HUDEP-2 (cell line): Measurements from ENCODE around the gene ASCC1.
A peak's percentile ranks its signal among the peaks of the same experiment; 100 is the strongest.
"Not testable (repeated sequence)": the region's sequence is repeated elsewhere in the genome, so short reads cannot be mapped to it uniquely, and the experiment has no call there.

Source experiments
- DNase-seq, 76 experiments: peaks; one replicate each; lab custom pipeline; 2025; ENCODE audit not compliant: unreplicated experiment in 76 of 76; lab: John Stamatoyannopoulos, UW

Gene ASCC1

GRCh38 chr10:72223743-72224101 lies 7.6 kb upstream of the ASCC1 start:
- no peak for DNase-seq

- DNase-seq: no peak
These were observed 5.2 kb upstream of the ASCC1 start for GRCh38 chr10:72221278-72221677.

- no peak for DNase-seq
These were observed 4.6 kb upstream of the ASCC1 start for GRCh38 chr10:72220637-72221036.

- DNase-seq: no peak
These were observed 3.2 kb upstream of the ASCC1 start for GRCh38 chr10:72219235-72219814.

GRCh38 chr10:72218726-72219125 lies 2.6 kb upstream of the ASCC1 start:
- no peak for DNase-seq

GRCh38 chr10:72218325-72218724 lies 2.2 kb upstream of the ASCC1 start:
- peak in 1 of 76 experiments; percentile 19 for DNase-seq

GRCh38 chr10:72211832-72212231 lies 4.2 kb downstream of the ASCC1 start:
- not testable (repeated sequence) for DNase-seq

- not testable (repeated sequence) for DNase-seq
These were observed 4.7 kb downstream of the ASCC1 start for GRCh38 chr10:72211381-72211780.

- not testable (repeated sequence) for DNase-seq
These were observed 7.5 kb downstream of the ASCC1 start for GRCh38 chr10:72208526-72208925.

GRCh38 chr10:72206511-72207229 lies 9.4 kb downstream of the ASCC1 start:
- no peak for DNase-seq

GRCh38 chr10:72204724-72205123 lies 11.4 kb downstream of the ASCC1 start:
- no peak for DNase-seq

- no peak for DNase-seq
These were observed 11.8 kb downstream of the ASCC1 start for GRCh38 chr10:72204296-72204695.

- DNase-seq: no peak
These were observed 14.8 kb downstream of the ASCC1 start for GRCh38 chr10:72201293-72201692.

- no peak for DNase-seq
These were observed 15.2 kb downstream of the ASCC1 start for GRCh38 chr10:72200883-72201282.

- DNase-seq: no peak
These were observed 21.1 kb downstream of the ASCC1 start for GRCh38 chr10:72194949-72195348.

- no peak for DNase-seq
These were observed 29.1 kb downstream of the ASCC1 start for GRCh38 chr10:72186982-72187330.

GRCh38 chr10:72186258-72186981 lies 29.7 kb downstream of the ASCC1 start:
- no peak for DNase-seq

- no peak for DNase-seq
These were observed 31.9 kb downstream of the ASCC1 start for GRCh38 chr10:72184156-72184555.

- no peak for DNase-seq
These were observed 38.6 kb downstream of the ASCC1 start for GRCh38 chr10:72177454-72177853.

GRCh38 chr10:72176701-72177100 lies 39.4 kb downstream of the ASCC1 start:
- DNase-seq: peak in 25 of 76 experiments; percentile 2 to 49 (median 21)

GRCh38 chr10:72175149-72175548 lies 40.9 kb downstream of the ASCC1 start:
- no peak for DNase-seq

GRCh38 chr10:72174297-72174662 lies 41.8 kb downstream of the ASCC1 start:
- DNase-seq: no peak
